HG02943 (cell line): ENCODE data around the gene SLC9A8.

Experiments
- ATAC-seq: cut with Tn5 transposase; IDR thresholded peaks from one replicate; pipeline ENCODE4 v1.9.1; 2021; ENCODE audit warnings: mild to moderate bottlenecking, low read depth, moderate library complexity; ENCODE audit not compliant: unreplicated experiment

Gene SLC9A8

DNA sequence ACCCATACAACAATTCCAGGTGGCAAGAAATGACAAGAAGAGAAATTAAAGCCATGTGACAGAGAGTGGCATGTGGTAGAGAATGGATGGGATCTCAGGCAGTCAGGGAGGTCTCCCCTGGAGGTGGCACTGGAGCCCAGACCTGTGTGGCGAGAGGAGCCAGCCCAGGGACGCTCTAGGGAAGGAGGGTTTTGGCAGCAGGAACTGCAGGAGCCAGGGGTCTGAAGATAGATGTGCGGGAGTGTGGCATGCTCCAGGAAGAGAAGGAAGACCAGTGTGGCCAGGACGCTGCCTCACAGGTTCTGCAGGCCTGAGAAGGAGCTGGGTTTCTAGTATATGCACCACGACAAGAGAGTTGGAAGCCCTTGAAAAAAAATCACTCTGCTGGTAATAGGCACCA, 57.6 kb downstream of the SLC9A8 start:
- ATAC-seq = no peak

DNA sequence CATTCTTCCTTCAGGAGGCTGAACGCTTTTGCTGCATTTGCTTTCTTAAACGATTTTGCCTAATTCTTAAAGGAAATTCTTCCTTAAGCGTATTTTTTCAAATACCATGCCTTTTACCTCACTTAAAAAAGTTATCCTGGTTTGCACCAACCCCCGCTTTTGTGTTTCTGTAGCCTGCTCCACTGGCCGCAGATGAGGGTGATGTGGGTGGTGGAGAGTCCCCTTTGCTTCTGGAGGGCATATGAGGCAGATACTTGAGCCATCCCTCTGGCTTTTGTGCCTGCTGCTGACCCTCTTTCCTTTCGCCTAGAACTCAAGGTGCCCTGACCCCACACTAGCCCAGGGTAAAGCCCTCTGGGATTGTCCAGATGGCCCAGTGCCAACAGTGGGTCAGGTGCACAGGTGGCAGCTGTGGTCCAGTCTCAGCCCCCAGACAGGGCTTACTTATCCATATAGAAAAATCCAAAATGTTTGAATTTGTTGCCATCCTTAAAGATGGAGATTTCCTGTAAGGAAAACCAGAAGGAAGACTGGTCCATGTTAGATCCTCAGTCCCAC, 58.8 kb downstream of the SLC9A8 start:
- ATAC-seq = no peak

DNA sequence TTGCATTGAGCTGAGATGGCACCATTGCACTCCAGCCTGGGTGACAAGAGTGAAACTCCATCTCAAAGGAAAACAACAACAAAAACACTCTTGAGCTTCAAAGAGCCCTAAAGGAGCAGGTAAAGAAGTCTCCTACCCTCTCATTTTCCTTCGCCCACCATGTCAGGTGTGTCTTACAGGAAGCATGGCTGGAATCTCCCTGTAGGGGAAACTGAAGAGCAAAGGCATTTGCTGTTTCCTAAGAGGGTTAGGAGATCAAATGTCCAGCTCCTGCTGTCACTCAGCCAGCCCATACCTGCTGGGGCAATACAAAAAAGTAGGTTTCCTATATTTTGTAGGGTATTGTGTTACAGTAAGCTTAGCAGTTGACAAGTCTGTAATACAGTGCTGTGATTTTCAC, 59.4 kb downstream of the SLC9A8 start:
- ATAC-seq = no peak

DNA sequence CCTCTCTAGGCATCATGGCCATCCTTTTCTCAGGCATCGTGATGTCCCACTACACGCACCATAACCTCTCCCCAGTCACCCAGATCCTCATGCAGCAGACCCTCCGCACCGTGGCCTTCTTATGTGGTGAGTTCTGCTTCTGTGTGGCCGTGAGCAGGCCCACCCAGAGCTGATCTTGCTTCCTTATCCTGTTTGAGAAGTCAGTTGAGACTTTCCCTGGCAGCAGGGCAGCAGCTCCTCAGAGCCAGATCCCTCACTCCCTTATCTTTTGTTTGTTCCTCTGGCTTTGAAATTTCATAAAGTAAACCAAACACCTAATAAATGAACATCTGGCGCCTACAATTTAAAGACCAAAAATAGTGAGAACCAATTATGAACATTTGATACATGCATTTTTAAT, 62.1 kb downstream of the SLC9A8 start:
- ATAC-seq = no peak

DNA sequence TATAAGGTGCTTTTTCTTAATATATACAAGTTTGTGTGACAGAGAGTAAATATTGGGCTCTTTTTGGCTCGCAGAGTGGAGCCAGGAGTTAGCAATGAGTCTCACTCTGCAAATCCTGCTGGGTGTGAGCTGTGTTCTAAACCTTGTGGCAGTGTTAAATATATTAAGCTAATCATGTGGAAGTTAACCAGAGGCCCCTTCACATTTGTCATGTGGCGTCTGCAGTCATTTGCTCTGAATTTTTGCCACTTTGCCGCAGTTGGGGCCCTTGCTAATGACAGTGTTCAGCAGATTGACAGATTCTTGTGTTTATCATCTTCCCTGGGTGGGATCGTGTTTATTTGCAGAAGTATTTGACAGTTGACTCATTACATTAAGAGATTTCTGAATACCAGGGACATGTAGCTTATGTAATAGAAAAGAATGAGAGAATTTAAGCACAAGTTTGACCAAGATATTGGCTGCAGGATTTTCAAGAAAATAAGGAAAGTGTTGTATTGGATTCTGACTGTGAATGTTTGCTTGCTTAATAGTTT, 64.8 kb downstream of the SLC9A8 start:
- ATAC-seq = no peak

DNA sequence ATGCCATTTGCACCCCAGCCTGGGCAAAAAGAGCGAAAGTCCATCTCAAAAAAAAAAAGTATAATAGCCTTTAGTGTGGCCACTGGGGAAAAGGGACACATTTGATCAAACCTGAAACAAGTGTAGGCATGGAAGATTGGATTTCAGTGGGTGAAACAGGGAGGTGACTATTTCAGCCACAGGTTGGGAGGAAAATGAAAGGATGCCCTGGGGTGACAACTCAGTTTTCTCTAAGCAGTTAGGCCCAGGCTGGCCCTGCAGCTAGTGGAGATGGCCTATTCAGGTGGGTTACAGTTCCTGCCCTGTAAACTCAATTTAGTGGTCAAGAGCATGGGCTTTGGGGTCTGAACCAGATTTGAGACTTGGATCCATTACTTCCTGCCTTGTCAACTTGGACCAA, 66.3 kb downstream of the SLC9A8 start:
- ATAC-seq = no peak

DNA sequence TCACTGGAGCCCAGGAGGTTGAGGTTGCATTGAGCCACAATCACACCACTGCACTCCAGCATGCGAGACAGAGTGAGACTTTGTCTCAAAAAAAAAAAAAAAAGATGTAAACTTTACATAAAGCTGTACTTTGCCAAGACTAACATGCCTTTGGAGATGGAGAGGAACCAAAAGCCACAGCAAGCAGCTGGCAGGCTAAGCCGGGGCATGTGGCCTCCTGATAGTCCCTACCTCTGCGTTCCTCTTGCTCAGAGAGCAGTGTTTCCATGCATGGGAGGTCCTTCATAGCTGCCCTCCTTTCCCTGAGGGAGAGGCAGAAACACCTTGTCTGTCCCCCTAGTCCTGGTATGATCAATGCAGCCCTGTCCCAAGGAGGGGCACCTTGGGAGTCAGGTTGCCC, 67.5 kb downstream of the SLC9A8 start:
- ATAC-seq = no peak

DNA sequence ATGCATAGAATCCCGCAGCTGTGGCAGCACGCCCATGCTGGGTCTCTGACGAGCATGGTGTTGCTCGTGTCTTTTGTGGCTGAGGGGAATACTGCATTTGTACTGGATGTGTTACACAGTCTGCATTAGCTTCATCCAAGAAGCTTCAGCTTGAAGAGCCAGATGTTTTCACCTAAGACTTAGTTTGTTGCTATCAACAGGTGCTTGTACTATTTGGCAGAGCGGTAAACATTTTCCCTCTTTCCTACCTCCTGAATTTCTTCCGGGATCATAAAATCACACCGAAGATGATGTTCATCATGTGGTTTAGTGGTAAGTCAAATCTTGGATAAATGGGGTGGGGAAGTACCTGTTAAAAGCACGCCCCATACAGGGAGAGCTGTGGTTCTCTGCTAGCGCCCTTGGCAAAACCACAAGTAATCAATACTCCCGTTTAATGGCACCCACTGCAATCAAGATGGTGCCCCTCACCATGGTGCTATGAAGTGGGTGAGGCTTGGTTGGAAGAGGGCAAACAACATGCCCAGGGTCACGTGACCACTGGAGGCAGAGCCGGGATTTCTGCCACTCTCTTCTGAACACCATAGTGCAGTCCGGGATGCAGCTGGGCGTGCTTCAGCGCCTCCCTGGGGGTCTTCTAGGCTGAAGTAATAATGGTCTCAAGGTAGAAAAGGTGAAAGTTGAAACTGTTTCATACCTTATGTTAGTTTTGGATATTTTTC, 68.3 kb downstream of the SLC9A8 start:
- no peak for ATAC-seq

DNA sequence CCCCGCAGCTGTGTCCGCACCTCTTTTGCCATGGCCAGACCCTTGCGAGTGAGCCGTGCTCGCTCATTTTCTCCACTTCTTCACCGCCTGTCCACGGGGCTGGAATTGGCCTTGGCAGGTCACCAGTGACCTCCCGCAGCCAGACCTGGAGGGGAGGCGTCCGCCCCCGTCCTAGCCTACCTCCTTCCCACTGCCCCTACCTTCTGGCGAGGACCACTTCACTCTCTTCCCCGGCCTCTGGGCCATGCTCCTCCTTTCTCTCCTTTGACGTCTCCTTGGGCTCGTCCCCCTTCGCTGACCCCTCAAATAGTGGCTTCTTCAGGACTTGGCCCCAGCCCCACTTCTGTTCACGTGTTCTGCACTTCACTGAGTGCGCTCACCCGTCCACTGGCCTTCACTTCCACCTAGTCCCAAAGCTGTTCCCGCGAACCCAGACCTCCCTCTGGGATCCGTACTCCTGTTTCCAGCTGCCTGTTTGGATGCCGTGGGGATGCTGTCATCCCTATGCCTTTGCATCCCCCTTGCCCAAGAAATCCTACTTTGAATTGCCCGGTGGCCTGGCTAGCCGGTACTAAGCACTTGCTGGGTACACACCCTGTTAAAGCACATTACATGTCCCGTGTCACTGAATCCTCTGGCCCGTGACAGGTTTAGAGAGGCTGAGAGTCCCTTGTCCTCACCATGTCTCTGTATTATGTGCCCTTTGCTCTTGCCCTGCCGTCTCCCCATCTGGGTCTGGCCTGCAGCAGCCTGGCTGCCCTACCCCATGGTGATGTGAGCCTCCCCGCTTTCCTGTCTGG, 69.7 kb downstream of the SLC9A8 start:
- ATAC-seq = no peak

DNA sequence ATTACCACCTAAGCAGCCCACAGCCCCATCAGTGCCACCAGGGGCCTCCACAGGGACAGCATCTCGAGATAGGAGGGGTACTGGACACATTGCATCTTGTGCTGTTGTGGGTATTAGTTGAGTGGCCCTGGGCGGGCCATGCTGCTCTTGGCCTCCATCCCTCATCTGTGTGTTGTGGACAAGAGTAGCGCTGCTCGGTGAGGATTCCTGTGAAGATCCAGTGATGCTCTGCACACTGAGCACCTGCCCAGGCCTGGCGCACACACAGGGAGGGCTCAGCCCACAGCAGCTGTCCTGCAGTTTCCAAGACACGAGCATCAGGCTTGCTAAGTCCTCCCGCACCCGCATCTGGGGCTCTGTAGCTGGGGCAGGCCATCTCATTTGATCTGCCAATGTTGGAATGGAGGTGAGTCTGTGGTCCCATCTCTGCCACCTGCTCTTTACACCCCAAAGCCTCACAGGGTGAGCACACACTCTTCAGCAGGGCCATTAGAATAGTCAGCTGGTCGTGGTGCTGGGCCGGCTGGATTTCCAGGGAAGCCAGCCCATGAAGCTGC, 70.7 kb downstream of the SLC9A8 start:
- no peak for ATAC-seq

DNA sequence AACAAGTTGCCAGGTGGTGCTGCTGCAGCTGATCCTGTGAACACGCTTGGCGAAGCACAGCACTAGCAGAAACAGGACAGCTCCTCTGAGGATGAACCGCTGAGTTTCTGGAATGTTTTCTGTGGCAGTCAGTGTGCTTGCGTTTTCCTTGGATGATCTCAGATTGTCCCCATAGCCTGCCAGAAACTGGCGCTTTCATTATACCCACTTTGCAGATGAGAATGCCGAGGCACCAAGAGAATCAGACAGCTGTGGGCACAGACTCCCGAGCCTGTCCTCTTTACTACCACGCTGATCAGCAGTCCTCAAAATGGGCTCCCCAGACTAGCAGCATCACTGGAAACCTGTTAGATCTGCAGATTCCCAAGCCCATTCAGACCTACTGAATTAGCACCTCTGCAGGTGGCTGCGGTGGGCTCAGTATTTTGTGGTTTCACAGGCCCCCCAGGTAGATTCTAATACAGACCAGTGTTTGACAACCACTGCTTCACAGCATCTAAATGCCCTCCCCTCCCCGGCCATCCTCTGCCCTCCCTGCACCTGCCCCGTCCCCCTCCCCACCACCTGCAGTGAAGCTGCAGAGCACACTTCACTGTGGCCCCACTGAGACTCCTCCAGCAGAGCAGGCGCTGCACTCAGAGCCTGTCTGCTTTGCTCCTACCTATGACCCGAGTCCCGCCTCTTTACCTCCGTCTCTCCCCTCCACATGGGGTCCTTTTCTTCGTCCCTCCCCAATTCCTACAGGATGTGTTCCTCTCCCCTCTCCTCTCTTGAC, 73.1 kb downstream of the SLC9A8 start:
- no peak for ATAC-seq

DNA sequence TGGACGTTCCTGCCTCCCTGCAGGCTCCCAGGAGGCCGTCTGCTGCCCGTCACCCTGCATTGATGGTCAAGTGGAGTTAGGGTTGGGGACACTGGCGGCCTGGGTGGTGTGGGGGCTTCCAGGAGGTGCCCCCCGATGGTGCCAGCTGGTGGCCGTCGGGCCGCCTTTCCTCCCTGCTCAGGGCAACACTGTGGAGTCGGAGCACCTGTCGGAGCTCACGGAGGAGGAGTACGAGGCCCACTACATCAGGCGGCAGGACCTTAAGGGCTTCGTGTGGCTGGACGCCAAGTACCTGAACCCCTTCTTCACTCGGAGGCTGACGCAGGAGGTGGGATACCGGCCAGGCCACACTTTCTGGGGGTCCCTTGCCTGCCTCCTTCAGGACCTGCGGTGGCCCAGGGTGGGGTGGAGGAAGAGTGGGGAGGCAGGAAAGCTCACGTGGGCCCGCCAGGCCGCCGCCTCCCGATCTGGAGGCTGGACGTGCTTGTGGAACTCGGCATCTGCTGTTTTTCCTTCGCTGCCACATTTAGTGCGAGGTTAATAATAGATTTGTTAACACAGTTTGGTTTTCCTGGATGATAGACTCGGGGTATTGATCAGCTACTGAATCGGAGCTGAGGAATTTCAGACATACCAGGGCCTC, 74.1 kb downstream of the SLC9A8 start:
- ATAC-seq = no peak

DNA sequence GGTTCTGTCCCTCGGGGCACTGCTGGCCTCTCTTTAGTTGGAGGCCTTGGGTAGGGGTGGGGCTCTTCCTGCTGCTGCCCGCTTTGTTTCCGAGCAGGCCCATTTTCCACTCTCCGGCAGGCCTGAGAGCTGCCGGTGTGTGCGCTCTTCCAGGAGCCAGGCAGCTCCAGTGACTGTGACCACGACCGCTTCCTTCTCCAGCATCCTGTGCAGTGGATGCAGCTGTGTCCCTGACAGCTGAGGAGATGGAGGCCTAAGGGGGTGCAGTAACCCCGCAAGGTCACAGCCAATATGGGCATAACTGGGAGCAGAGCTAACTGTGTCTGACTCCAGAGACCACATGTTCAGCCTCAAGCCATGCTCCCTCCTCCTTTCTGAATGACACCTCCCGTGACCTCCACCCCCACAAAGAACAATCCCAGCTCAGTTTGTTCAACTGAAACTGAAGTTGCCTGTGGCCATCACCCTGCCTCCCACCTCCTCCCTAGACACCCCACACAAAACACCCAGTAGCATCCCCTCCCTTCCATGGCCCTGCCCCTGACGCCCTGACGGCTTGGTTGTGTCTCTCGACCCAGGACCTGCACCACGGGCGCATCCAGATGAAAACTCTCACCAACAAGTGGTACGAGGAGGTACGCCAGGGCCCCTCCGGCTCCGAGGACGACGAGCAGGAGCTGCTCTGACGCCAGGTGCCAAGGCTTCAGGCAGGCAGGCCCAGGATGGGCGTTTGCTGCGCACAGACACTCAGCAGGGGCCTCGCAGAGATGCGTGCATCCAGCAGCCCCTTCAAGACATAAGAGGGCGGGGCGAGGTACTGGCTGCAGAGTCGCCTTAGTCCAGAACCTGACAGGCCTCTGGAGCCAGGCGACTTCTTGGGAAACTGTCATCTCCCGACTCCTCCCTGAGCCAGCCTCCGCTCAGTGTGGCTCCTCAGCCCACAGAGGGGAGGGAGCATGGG, 74.9 kb downstream of the SLC9A8 start:
- no peak for ATAC-seq

DNA sequence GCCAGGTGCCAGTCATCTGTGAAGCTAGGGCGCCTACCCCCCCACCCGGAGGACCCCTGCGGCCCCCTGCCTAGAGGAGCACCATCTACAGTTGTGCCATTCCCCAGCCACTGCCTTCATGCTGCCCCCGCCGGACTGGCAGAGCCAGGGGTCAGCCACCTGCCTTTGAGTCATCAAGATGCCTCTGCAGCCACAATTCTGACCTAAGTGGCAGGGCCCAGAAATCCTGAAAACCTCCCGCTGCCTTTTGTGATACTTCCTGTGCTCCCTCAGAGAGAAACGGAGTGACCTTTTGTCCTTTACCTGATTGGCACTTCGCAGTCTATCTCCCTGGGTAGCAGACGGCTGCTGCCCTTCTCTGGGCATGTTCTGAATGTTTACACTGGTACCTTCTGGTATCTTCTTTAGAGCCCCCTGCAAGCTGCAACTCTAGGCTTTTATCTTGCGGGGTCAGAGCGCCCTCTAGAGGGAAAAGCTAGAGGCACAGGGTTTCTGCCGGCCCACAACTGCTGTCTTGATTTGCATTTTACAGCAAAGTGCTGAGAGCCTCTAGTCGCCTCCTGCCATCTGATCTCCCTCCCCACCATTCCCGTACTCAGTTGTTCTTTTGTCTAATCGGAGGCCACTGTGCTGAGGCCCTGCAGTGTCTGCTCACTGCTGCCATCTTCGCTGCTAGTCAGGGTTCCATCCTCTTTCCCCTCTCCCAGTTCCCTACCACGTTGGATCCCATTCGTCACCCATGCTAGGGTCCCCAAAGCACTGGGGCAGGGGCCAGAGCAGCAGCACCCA, 75.8 kb downstream of the SLC9A8 start:
- ATAC-seq = no peak

DNA sequence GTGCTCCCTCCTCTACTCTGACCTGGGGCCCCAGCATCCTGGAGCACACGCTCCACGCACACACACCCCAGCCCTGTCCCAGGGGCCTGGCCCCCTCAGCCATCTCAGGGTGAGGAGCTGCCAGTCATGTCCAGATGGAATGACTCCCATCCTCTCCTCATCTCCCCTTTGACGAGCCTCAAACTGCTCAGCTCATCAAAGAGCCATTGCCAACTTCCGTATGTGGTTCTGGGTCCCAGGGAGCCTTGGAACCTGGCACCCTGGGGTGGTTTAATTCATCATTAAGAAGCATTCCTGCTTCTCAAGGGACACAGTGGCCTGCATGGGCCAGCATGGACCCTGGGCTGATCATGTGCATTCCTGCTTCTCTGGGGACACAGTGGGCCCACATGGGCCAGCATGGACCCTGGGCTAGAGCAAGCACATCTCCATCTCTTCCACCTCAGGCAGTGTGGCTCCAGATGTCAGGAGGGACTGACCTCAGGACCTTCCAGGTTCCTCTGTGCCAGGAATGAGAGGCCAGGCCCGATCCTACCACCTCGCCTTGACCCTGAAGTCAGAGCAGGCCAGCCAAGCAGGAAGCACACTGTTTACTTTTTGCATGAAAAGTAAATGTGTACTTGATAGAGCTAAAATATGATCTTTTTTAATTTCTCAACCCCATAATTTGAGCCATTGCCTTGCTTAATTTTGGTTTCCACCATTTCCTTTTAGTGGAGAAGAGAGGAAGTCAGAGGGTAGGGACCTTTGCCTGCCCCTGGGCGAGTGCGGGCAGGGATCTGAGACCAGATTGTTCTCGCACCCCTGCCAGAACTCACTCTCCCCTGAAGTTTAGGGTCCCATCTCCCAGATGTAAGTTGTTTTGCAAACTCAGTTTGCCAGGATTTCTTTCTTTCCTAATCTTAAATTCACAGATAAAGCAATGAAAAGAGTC, 76.6 kb downstream of the SLC9A8 start:
- no peak for ATAC-seq

DNA sequence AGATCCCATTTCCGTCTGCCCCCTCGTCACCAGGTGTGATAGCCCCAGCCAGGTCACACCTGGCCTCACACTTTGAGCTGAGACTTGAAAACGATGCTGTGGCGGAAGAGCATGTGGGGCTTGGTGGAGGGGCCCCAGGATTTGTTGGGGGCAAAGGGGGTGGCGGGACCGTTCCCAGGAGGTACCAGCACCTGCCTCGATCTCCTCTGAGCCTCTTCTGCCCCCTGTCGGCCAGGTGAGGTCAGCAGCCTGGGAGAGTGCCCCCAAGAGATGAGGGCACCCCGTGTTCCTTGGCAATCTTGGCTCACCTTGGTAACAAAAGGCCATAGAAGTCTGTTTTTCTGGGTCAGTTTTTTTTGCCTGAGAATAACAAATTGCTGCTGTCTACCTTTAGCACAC, 77.3 kb downstream of the SLC9A8 start:
- ATAC-seq = no peak
